ENCODE data around the gene ZBTB18.

ZBTB18 gene

GRCh38 chr1:244050014-244050834, 859 bp upstream of the ZBTB18 start:
- no peak for TF ChIP-seq EZH2phosphoT487 (conservative IDR thresholded peaks at IDR 0.05; ENCODE audit: low read length)
- no peak for TF ChIP-seq CTCF (IDR thresholded peaks at IDR 0.05; ENCODE audit: insufficient read depth, low read length, poor library complexity, severe bottlenecking)
- peak overlapping the region; percentile 59; the same call in 1 of the 2 replicates for H3K27ac ChIP-seq (ENCODE audit: low read depth, low read length)
- H2AFZ ChIP-seq (ENCODE audit: low read depth, low read length, severe bottlenecking) = no peak overlapping the region
- peak overlapping the region; percentile 42 for H3K4me3 ChIP-seq (ENCODE audit: insufficient read depth, low read length, poor library complexity, severe bottlenecking)
- H3K4me2 ChIP-seq (ENCODE audit: low read depth, low read length, poor library complexity, severe bottlenecking) = peak overlapping the region; percentile 70
- H3F3A ChIP-seq (ENCODE audit: insufficient read depth) = peaks cover 21% of the 10 kb centered on the region
- no peaks in the 10 kb centered on the region for H3K36me3 ChIP-seq (ENCODE audit: low read length)
- H3K79me2 ChIP-seq (ENCODE audit: insufficient read depth, low read length) = 0 out of 2 replicates have a peak, but pooled peaks cover 5% of the 10 kb centered on the region
- H3K9ac ChIP-seq (ENCODE audit: low read length) = peak overlapping the region; percentile 40
- no peaks in the 10 kb centered on the region for H3K9me3 ChIP-seq (ENCODE audit: insufficient read depth, low read length)
- H3K27me3 ChIP-seq (ENCODE audit: low read length) = no peaks in the 10 kb centered on the region
- no peaks in the 10 kb centered on the region for H3K9me2 ChIP-seq (replicated peaks; ENCODE audit: insufficient read depth, low read length)
- peaks cover 18% of the 10 kb centered on the region for H4K20me1 ChIP-seq (ENCODE audit: low read depth, low read length)

- Histone ChIP-seq H3K4me2 (ENCODE audit: low read depth, low read length, poor library complexity, severe bottlenecking) (no peak overlapping the region), H3K9me3 (ENCODE audit: insufficient read depth, low read length) (no peaks in the 10 kb centered on the region), H3F3A (ENCODE audit: insufficient read depth) (peaks cover 15% of the 10 kb centered on the region), H3K9ac (ENCODE audit: low read length) (no peak overlapping the region), H3K36me3 (ENCODE audit: low read length) (0 out of 2 replicates have a peak, but pooled peaks cover 6% of the 10 kb centered on the region), H2AFZ (ENCODE audit: low read depth, low read length, severe bottlenecking) (no peak overlapping the region), H3K27me3 (ENCODE audit: low read length) (no peaks in the 10 kb centered on the region), H3K27ac (ENCODE audit: low read depth, low read length) (no peak overlapping the region), H4K20me1 (ENCODE audit: low read depth, low read length) (peaks cover 25% of the 10 kb centered on the region), H3K9me2 (replicated peaks; ENCODE audit: insufficient read depth, low read length) (no peaks in the 10 kb centered on the region), H3K4me3 (ENCODE audit: insufficient read depth, low read length, poor library complexity, severe bottlenecking) (no peak overlapping the region), H3K79me2 (ENCODE audit: insufficient read depth, low read length) (0 out of 2 replicates have a peak, but pooled peaks cover 5% of the 10 kb centered on the region)
- TF ChIP-seq CTCF (IDR thresholded peaks at IDR 0.05; ENCODE audit: insufficient read depth, low read length, poor library complexity, severe bottlenecking) (no peak), EZH2phosphoT487 (conservative IDR thresholded peaks at IDR 0.05; ENCODE audit: low read length) (no peak)
These were observed 1.1 kb downstream of the ZBTB18 start for GRCh38 chr1:244052016-244052727.

- TF ChIP-seq CTCF (IDR thresholded peaks at IDR 0.05; ENCODE audit: insufficient read depth, low read length, poor library complexity, severe bottlenecking) = no peak
- no peak for TF ChIP-seq EZH2phosphoT487 (conservative IDR thresholded peaks at IDR 0.05; ENCODE audit: low read length)
- H4K20me1 ChIP-seq (ENCODE audit: low read depth, low read length) = peaks cover 25% of the 10 kb centered on the region
These were observed 1.7 kb downstream of the ZBTB18 start for GRCh38 chr1:244052728-244053312.

More at GRCh38 chr1:244052728-244053312, 1.7 kb downstream of the ZBTB18 start:
- 0 out of 2 replicates have a peak, but pooled peaks cover 6% of the 10 kb centered on the region for H3K36me3 ChIP-seq (ENCODE audit: low read length)
- H3K9me2 ChIP-seq (replicated peaks; ENCODE audit: insufficient read depth, low read length) = no peaks in the 10 kb centered on the region
- H3K4me3 ChIP-seq (ENCODE audit: insufficient read depth, low read length, poor library complexity, severe bottlenecking) = no peak overlapping the region
- no peaks in the 10 kb centered on the region for H3K9me3 ChIP-seq (ENCODE audit: insufficient read depth, low read length)
- no peak overlapping the region for H3K4me2 ChIP-seq (ENCODE audit: low read depth, low read length, poor library complexity, severe bottlenecking)
- no peaks in the 10 kb centered on the region for H3K27me3 ChIP-seq (ENCODE audit: low read length)
- H3K27ac ChIP-seq (ENCODE audit: low read depth, low read length) = no peak overlapping the region
- H3K79me2 ChIP-seq (ENCODE audit: insufficient read depth, low read length) = 0 out of 2 replicates have a peak, but pooled peaks cover 5% of the 10 kb centered on the region
- H3K9ac ChIP-seq (ENCODE audit: low read length) = no peak overlapping the region
- peaks cover 11% of the 10 kb centered on the region for H3F3A ChIP-seq (ENCODE audit: insufficient read depth)
- no peak overlapping the region for H2AFZ ChIP-seq (ENCODE audit: low read depth, low read length, severe bottlenecking)
